HepG2 (cell line): ENCODE measurements around the gene CAMTA1.

Experiments
- TF ChIP-seq, protein P1 (sequence below): sonication (generic); formaldehyde crosslinking; IDR thresholded peaks from 2 replicates; pipeline ENCODE4 v1.5.0; 2020; ENCODE audit warnings: mild to moderate bottlenecking, missing genetic modification reagents, moderate library complexity
- TF ChIP-seq, protein P2 (sequence below): fragments of 450-650 bp; IDR thresholded peaks from 2 replicates; pipeline ENCODE4 v1.6.1; 2017; ENCODE audit warnings: mild to moderate bottlenecking

DNA sequence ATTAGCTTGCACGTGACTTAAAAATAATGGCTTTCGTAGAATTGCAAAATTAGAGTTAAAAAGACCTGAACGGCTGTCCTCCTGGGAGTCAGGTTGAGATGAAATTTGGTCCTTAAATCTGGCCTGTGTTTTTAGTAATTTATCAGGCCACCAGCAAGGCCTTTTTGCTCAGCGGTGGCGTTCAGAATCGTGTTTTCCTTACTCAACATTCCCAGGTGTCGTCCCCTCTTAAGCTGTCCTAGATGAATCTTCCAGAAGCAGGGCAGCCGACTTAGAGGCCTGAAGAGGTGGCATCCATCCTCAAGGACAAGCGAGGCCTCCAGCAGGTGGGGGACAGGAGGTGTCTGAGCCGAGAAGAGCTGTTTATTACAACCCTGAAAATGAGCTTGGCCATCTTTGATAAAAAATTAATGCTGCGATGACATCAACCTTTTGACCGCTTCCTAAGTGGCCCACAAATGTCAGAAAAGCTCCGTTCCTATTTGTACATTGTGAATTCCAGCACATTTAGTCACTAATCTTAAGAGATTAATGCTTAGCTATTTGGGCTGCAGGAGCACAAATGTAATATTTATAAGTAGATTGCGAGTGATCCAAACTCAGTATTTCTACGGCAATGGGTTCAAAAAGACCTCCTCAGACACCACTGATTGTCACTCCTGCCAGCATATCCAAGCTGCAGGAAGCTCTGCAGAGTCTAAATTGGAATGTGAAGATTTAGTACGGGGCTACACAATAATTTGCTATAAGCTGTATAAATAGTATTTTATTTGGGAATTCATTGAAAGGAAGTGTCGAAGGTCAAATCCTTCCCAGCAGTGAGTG is 641.7 kb downstream of the CAMTA1 start:
- TF ChIP-seq, protein P1, sequence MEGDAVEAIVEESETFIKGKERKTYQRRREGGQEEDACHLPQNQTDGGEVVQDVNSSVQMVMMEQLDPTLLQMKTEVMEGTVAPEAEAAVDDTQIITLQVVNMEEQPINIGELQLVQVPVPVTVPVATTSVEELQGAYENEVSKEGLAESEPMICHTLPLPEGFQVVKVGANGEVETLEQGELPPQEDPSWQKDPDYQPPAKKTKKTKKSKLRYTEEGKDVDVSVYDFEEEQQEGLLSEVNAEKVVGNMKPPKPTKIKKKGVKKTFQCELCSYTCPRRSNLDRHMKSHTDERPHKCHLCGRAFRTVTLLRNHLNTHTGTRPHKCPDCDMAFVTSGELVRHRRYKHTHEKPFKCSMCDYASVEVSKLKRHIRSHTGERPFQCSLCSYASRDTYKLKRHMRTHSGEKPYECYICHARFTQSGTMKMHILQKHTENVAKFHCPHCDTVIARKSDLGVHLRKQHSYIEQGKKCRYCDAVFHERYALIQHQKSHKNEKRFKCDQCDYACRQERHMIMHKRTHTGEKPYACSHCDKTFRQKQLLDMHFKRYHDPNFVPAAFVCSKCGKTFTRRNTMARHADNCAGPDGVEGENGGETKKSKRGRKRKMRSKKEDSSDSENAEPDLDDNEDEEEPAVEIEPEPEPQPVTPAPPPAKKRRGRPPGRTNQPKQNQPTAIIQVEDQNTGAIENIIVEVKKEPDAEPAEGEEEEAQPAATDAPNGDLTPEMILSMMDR (CRISPR knock-in tag) = no peak
- TF ChIP-seq, protein P2, sequence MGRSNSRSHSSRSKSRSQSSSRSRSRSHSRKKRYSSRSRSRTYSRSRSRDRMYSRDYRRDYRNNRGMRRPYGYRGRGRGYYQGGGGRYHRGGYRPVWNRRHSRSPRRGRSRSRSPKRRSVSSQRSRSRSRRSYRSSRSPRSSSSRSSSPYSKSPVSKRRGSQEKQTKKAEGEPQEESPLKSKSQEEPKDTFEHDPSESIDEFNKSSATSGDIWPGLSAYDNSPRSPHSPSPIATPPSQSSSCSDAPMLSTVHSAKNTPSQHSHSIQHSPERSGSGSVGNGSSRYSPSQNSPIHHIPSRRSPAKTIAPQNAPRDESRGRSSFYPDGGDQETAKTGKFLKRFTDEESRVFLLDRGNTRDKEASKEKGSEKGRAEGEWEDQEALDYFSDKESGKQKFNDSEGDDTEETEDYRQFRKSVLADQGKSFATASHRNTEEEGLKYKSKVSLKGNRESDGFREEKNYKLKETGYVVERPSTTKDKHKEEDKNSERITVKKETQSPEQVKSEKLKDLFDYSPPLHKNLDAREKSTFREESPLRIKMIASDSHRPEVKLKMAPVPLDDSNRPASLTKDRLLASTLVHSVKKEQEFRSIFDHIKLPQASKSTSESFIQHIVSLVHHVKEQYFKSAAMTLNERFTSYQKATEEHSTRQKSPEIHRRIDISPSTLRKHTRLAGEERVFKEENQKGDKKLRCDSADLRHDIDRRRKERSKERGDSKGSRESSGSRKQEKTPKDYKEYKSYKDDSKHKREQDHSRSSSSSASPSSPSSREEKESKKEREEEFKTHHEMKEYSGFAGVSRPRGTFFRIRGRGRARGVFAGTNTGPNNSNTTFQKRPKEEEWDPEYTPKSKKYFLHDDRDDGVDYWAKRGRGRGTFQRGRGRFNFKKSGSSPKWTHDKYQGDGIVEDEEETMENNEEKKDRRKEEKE = no peak
